GM12878 (cell line): ENCODE data around the gene GTF3C1. TPM values are rescaled to one million over a fixed set of nuclear protein-coding genes. Genes with fewer than 3 reads are reported as not detected.

ENCODE experiments used
- ATAC-seq: fragments of 200-7000 bp; cut with Tn5 transposase; 3 replicates; pipeline ENCODE4 v1.9.1; 2020; ENCODE audit warnings: mild to moderate bottlenecking, moderate library complexity
- BruUV-seq: library from RNA; stranded (reverse); fragments of 400-500 nt; replicated peaks from 2 replicates; lab custom pipeline; 2021; lab: Mats Ljungman, UMichigan
- CTCF ChIA-PET: fragments of 300-600 bp; sonication (Branson Sonifier 250); formaldehyde crosslinking; extraction: SDS; loops from one replicate; lab custom pipeline; 2021; ENCODE audit warnings: inconsistent platforms; lab: Yijun Ruan, JAX
- POLR2A ChIA-PET: fragments of 350-600 bp; formaldehyde crosslinking; extraction: SDS; loops from one replicate; lab custom pipeline; 2021; ENCODE audit warnings: inconsistent platforms; lab: Charles Lee
- RAD21 ChIA-PET: fragments of 300-600 bp; sonication (Branson Sonifier 250); formaldehyde crosslinking; loops from one replicate; lab custom pipeline; 2023; ENCODE audit warnings: antibody characterized with exemption; ENCODE audit not compliant: unreplicated experiment; lab: Charles Lee
- SMC1A ChIA-PET: fragments of 300-600 bp; sonication (Branson Sonifier 250); formaldehyde crosslinking; loops from one replicate; lab custom pipeline; 2023; ENCODE audit not compliant: unreplicated experiment, uncharacterized antibody; lab: Charles Lee
- DNase-seq: peaks from one replicate; pipeline ENCODE4 v3.0.0-alpha.2; 2011; ENCODE audit warnings: low read depth, low spot score
- FAIRE-seq: peaks from 3 replicates; lab custom pipeline; 2011; peaks lifted over from hg19 to GRCh38; lab: Jason Lieb, UNC
- H2AFZ ChIP-seq: 2 replicates; pipeline ENCODE4 v1.6.0; 2011; ENCODE audit warnings: low read depth, low read length, control low read depth; ENCODE audit not compliant: control insufficient read depth
- H3K27ac ChIP-seq: 2 replicates; pipeline ENCODE4 v1.5.1; 2011; ENCODE audit warnings: control low read depth; ENCODE audit not compliant: control insufficient read depth, insufficient read depth
- H3K27me3 ChIP-seq, 2 experiments: replicated peaks in 1 of 2; 2 replicates each; pipeline versions ENCODE4 v1.6.0 to v1.6.1; 2011; ENCODE audit warnings: low read length in 1 of 2; ENCODE audit not compliant: control insufficient read depth in 2 of 2, insufficient read depth in 2 of 2
- H3K36me3 ChIP-seq, 2 experiments: 2 replicates each; pipeline ENCODE4 v1.5.1; 2011; ENCODE audit warnings: low read length in 1 of 2; ENCODE audit not compliant: control insufficient read depth in 2 of 2, insufficient read depth in 2 of 2
- H3K4me1 ChIP-seq: 2 replicates; pipeline ENCODE4 v1.6.1; 2011; ENCODE audit warnings: mild to moderate bottlenecking, low read length, moderate library complexity, mixed read lengths; ENCODE audit not compliant: control insufficient read depth, insufficient read depth
- H3K4me2 ChIP-seq: 2 replicates; pipeline ENCODE4 v1.6.0; 2011; ENCODE audit warnings: control low read depth; ENCODE audit not compliant: control insufficient read depth, insufficient read depth
- H3K4me3 ChIP-seq: fragments of 200-600 bp; sonication (generic); 2 replicates; pipeline ENCODE4 v1.5.1; 2016
- H3K79me2 ChIP-seq: 2 replicates; pipeline ENCODE4 v1.6.0; 2011; ENCODE audit warnings: low read length; ENCODE audit not compliant: control insufficient read depth, insufficient read depth
- H3K9ac ChIP-seq: 2 replicates; pipeline ENCODE4 v1.8.0; 2011; ENCODE audit warnings: low read length, control low read depth, mixed read lengths; ENCODE audit not compliant: control insufficient read depth, insufficient read depth
- H3K9me3 ChIP-seq: replicated peaks from 3 replicates; pipeline ENCODE4 v1.5.1; 2011; ENCODE audit warnings: mild to moderate bottlenecking, low read length; ENCODE audit not compliant: control insufficient read depth, insufficient read depth
- H4K20me1 ChIP-seq: 2 replicates; pipeline ENCODE4 v1.6.0; 2011; ENCODE audit not compliant: control insufficient read depth, insufficient read depth
- SRF ChIP-seq, 2 experiments: IDR thresholded peaks; 2 replicates each; pipeline ENCODE4 v1.6.1; 2011; ENCODE audit warnings: low read depth in 2 of 2, low read length in 2 of 2, mild to moderate bottlenecking in 1 of 2, moderate library complexity in 1 of 2
- TCF7 ChIP-seq: IDR thresholded peaks from 2 replicates; pipeline ENCODE4 v1.6.1; 2014; ENCODE audit warnings: antibody characterized with exemption, borderline replicate concordance
- ZBED1 ChIP-seq: IDR thresholded peaks from 2 replicates; pipeline ENCODE4 v1.6.1; 2016; ENCODE audit warnings: borderline replicate concordance
- WGBS: methylation state at CpG from one replicate; pipeline ENCODE4 v1.1.6; 2016; ENCODE audit warnings: low lambda C conversion rate; ENCODE audit not compliant: insufficient replicate concordance, insufficient coverage; ENCODE audit errors: missing lambda C conversion rate; 5-methylcytosine and 5-hydroxymethylcytosine counted together
- in situ Hi-C: fragments of 300-500 bp; cut with MboI; formaldehyde crosslinking; loops from 9 replicates; pipeline ENCODE4 v1.14.3; 2018; ENCODE audit warnings: mixed read lengths
- intact Hi-C: fragments of 100-400 bp; cut with micrococcal nuclease; formaldehyde crosslinking; loops from one replicate; pipeline ENCODE4 v1.14.2; 2022; ENCODE audit not compliant: unreplicated experiment
- polyA plus RNA-seq, 11 experiments: library from polyadenylated mRNA; depleted of rRNA in 4 of 11; unstranded in 6 of 11; stranded (reverse) in 5 of 11; fragments of >200 nt; fragmentation: Nextera tagmentation in 4 of 11; fragmentation: Illumina TruSeq in 1 of 11; extraction: Ambion mirVana in 4 of 11; extraction: Trizol in 1 of 11; gene quantifications; 1 replicate in 1 of 11; 2 replicates in 10 of 11; pipeline versions ENCODE4 v1.2.1 to v1.2.3, GENCODE V29; 2011 to 2016; ENCODE audit warnings: inconsistent platforms in 2 of 11, missing spikeins in 2 of 11, low read depth in 1 of 11
- total RNA-seq, 4 experiments: library from RNA; depleted of rRNA in 3 of 4; stranded (reverse); fragments of >200 nt in 3 of 4; fragmentation: Illumina TruSeq in 1 of 4; extraction: Trizol in 1 of 4; gene quantifications; 2 replicates each; pipeline versions ENCODE4 v1.2.1 to v1.2.3, GENCODE V29; 2013 to 2021

The GTF3C1 gene
- total and polyA plus RNA-seq, 10 of the 15 experiments (the other 5 are each of a cell fraction or from before 2014, with no cell fraction given), result 0.98 to 60.9 (median 34.3) TPM

DNA sequence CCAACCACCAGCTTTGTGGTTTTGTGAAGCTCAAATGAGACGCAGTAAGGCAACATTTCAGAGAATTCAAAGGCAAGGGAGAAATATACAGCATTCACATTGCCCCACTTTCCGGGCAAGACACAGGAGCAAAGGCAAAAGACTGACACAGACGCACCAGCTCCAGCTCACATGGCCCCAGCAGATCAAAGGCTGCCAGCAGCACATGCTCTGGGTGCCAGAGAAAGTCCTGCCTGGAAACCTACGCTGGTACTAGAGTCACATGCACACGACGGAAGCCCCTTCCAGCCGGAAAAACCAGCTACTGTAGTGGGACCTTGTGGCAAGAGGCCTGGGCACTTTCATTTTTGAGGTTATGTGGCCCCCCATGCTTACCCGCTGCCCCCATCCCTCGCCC, 50.1 kb downstream of the GTF3C1 start:
- no peaks in the 10 kb centered on the region for H3K79me2 ChIP-seq
- POLR2A ChIA-PET, result no interaction called here
- no peaks in the 10 kb centered on the region for H3K27me3 ChIP-seq
- RAD21 ChIA-PET, result no interaction called here
- H3K9ac ChIP-seq, result no peak overlapping the region
- no peaks in the 10 kb centered on the region for H3K4me1 ChIP-seq
- H3K9me3 ChIP-seq, result no peaks in the 10 kb centered on the region
- TF ChIP-seq TCF7, result no peak
- BruUV-seq, result no TSS peak
- no peak overlapping the region for H3K4me3 ChIP-seq
- H3K4me2 ChIP-seq, result no peak overlapping the region
- H2AFZ ChIP-seq, result no peak overlapping the region
- WGBS, result 96% methylated on average over 9 of the region's 9 CpGs
- SMC1A ChIA-PET, result no interaction called here
- DNase-seq (no peak), FAIRE-seq (no peak), ATAC-seq (no peak)
- no peaks in the 10 kb centered on the region; the same call in 1 of the 2 replicates for H4K20me1 ChIP-seq
- in situ Hi-C loops, result no loop called here
- intact Hi-C loops, result no loop called here
- CTCF ChIA-PET, result interaction anchor here (1.4 kb wide), 1 partner anchor 33 kb away, joined by 3 read pairs; no protein-coding TSS in a partner anchor
- H3K27ac ChIP-seq, result no peak overlapping the region
- peaks cover 26 to 36% of the 10 kb centered on the region in 2 experiments for H3K36me3 ChIP-seq

DNA sequence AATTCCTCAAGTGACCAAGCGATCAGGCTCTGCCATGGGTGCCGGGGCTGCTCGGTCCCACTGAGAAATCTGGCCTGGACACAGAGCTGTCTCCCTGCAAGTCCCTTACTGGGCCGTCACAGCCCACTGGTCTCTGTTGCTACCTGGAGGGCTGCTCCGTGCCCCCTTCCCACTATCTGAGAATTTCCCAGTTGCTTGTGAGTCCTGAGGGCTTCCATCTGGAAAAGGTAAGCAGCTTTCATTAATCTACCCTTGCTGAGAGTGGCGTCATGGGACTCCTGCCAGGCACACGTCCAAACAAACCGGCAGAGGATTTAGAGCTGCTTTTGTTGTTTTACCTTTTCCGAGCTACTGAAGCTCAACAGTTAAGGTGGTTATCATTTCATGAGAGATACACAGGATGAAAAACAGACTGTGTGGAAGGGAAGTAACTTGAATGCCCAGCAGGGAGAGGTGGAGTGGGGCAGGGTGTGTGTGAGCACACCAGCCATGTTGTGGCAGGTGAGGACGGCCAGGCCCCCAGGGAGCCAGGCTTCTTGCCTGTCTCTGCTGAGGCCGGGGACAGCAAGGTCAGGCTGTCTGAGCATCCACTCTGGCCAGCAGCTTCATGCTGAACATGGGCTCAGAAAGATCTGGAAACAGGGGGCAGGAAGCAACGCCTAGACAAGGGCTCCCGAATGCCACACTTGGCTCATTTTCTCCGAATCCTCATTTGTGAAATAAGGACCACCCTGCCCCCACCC, 50.6 kb downstream of the GTF3C1 start:
- in situ Hi-C loops, result no loop called here
- no TSS peak for BruUV-seq
- CTCF ChIA-PET, result interaction anchor here (1.4 kb wide), 1 partner anchor 33 kb away, joined by 3 read pairs; no protein-coding TSS in a partner anchor
- Histone ChIP-seq H3K4me3 (no peak overlapping the region), H3K27me3 (no peaks in the 10 kb centered on the region), H3K9ac (no peak overlapping the region), H3K4me1 (no peaks in the 10 kb centered on the region), H3K9me3 (no peaks in the 10 kb centered on the region), H3K27ac (no peak overlapping the region), H3K79me2 (no peaks in the 10 kb centered on the region), H3K4me2 (no peak overlapping the region), H2AFZ (no peak overlapping the region), H4K20me1 (no peaks in the 10 kb centered on the region; the same call in 1 of the 2 replicates), H3K36me3 (peaks cover 26 to 39% of the 10 kb centered on the region in 2 experiments)
- intact Hi-C loops, result no loop called here
- POLR2A ChIA-PET, result no interaction called here
- SMC1A ChIA-PET, result no interaction called here
- no peak for DNase-seq
- no peak for FAIRE-seq
- RAD21 ChIA-PET, result no interaction called here
- no peak for TF ChIP-seq ZBED1
- 0 out of 4 replicates have a peak, but pooled peaks of 1 of the 2 experiments have one; percentile 4 for TF ChIP-seq SRF (IDR thresholded peaks at IDR 0.05; ENCODE audit: low read depth in 2 of 2, low read length in 2 of 2)
- WGBS, result 98% methylated on average over 14 of the region's 14 CpGs
- ATAC-seq, result no peak
